Thyroid gland (tissue), 4 donors: ENCODE measurements around the gene TANC1.

Source experiments
- CTCF ChIP-seq, 6 experiments: fragments of 200-600 bp in 3 of 6; fragments of 450-650 bp in 3 of 6; sonication (generic) in 3 of 6; IDR thresholded peaks; one replicate each; pipeline ENCODE4 v1.5.1; 2016 to 2019; ENCODE audit warnings: antibody characterized with exemption in 6 of 6, mild to moderate bottlenecking in 2 of 6, inconsistent platforms in 1 of 6, moderate library complexity in 1 of 6
- POLR2A ChIP-seq, 2 donors: fragments of 450-650 bp; IDR thresholded peaks; one replicate each; pipeline ENCODE4 v1.6.1; 2017; ENCODE audit warnings: antibody characterized with exemption in 2 of 2, mild to moderate bottlenecking in 2 of 2, moderate library complexity in 1 of 2

GRCh38 chr2:159046966-159047365 lies 78.5 kb downstream of the TANC1 start:
- TF ChIP-seq CTCF (IDR thresholded peaks at IDR 0.05) = no peak
- TF ChIP-seq POLR2A (IDR thresholded peaks at IDR 0.05) = no peak
